HG03457 (cell line): ENCODE data around the gene TIMP1.
A peak's percentile ranks its signal among the peaks of the same experiment; 100 is the strongest.

Experiments used
- ATAC-seq: cut with Tn5 transposase; IDR thresholded peaks from one replicate; pipeline ENCODE4 v1.9.1; 2021; ENCODE audit warnings: moderate number of reproducible peaks; ENCODE audit not compliant: unreplicated experiment

The TIMP1 gene

GRCh38 chrX:47581731-47582647, at the start of gene TIMP1:
TIMP1 (plus strand) TSS chrX:47582436; CDS start chrX:47583416, 980 bp downstream.
- peak; percentile 86 for ATAC-seq

- ATAC-seq, result no peak
These were observed 42.4 kb upstream of the TIMP1 start for GRCh38 chrX:47539860-47540259.

GRCh38 chrX:47540754-47541538, 41.3 kb upstream of the TIMP1 start:
- no peak for ATAC-seq

- ATAC-seq, result no peak
These were observed 38.7 kb upstream of the TIMP1 start for GRCh38 chrX:47543496-47543895.

- peak; percentile 87 for ATAC-seq
These were observed 26.1 kb upstream of the TIMP1 start for GRCh38 chrX:47556045-47556623.

GRCh38 chrX:47558436-47558835, 23.8 kb upstream of the TIMP1 start:
- no peak for ATAC-seq

- ATAC-seq, result no peak
These were observed 21.9 kb upstream of the TIMP1 start for GRCh38 chrX:47560179-47560933.

- peak; percentile 78 for ATAC-seq
These were observed 21.1 kb upstream of the TIMP1 start, which contains the start of gene ARAF for GRCh38 chrX:47560934-47561658. ARAF (plus strand) TSS chrX:47561205; CDS start chrX:47562968, 1,763 bp downstream.

GRCh38 chrX:47561659-47562151, 20.5 kb upstream of the TIMP1 start:
- no peak for ATAC-seq

GRCh38 chrX:47562615-47563243, 19.5 kb upstream of the TIMP1 start:
- no peak for ATAC-seq

- ATAC-seq, result no peak
These were observed 18.4 kb upstream of the TIMP1 start for GRCh38 chrX:47563801-47564315.

- ATAC-seq, result no peak
These were observed 17.7 kb upstream of the TIMP1 start for GRCh38 chrX:47564438-47565085.

- no peak for ATAC-seq
These were observed 15.4 kb upstream of the TIMP1 start for GRCh38 chrX:47566841-47567240.

GRCh38 chrX:47568656-47569295, 13.5 kb upstream of the TIMP1 start:
- ATAC-seq, result no peak

GRCh38 chrX:47570794-47571193, 11.4 kb upstream of the TIMP1 start:
- no peak for ATAC-seq

- ATAC-seq, result no peak
These were observed 11.0 kb upstream of the TIMP1 start for GRCh38 chrX:47571215-47571614.

GRCh38 chrX:47571896-47572295, 10.3 kb upstream of the TIMP1 start:
- no peak for ATAC-seq

- no peak for ATAC-seq
These were observed 9.4 kb upstream of the TIMP1 start for GRCh38 chrX:47572773-47573340.
